Suprapubic skin (tissue), 4 donors: Measurements from ENCODE around the gene SRMS.

ENCODE experiments used
- CTCF ChIP-seq, 2 donors: fragments of 200-600 bp in 1 of 2; fragments of 450-650 bp in 1 of 2; sonication (generic) in 1 of 2; IDR thresholded peaks; one replicate each; pipeline ENCODE4 v1.5.1; 2016 to 2019; ENCODE audit warnings: antibody characterized with exemption in 2 of 2, mild to moderate bottlenecking in 1 of 2, moderate library complexity in 1 of 2
- POLR2A ChIP-seq, 2 donors: fragments of 450-650 bp; IDR thresholded peaks; one replicate each; pipeline ENCODE4 v1.6.1; 2017; ENCODE audit warnings: antibody characterized with exemption in 2 of 2, mild to moderate bottlenecking in 2 of 2, moderate library complexity in 2 of 2
- POLR2AphosphoS5 ChIP-seq, 3 donors: sonication (generic); formaldehyde crosslinking; IDR thresholded peaks; one replicate each; pipeline ENCODE4 v1.6.1; 2017; ENCODE audit warnings: antibody characterized with exemption in 3 of 3

GRCh38 chr20:63541371-63541770, 6.2 kb downstream of the SRMS start:
- TF ChIP-seq POLR2A (IDR thresholded peaks at IDR 0.05) (no peak), POLR2AphosphoS5 (IDR thresholded peaks at IDR 0.05) (no peak), CTCF (IDR thresholded peaks at IDR 0.05) (no peak)
